ENCODE data around the gene TMEM260.
"Not testable (repeated sequence)": the region's sequence is repeated elsewhere in the genome, so short reads cannot be mapped to it uniquely, and the experiment has no call there.

The TMEM260 gene

GRCh38 chr14:56648508-56649301 lies 69.1 kb downstream of the TMEM260 start:
- H3K27me3 Mint-ChIP-seq, result no peaks in the 10 kb centered on the region
- H3K9me3 Mint-ChIP-seq, result no peaks in the 10 kb centered on the region
- H3K4me1 Mint-ChIP-seq, result no peaks in the 10 kb centered on the region
- no peak overlapping the region for H3K4me3 Mint-ChIP-seq
- DNase-seq, result no peak
- H3K27ac Mint-ChIP-seq, result no peak overlapping the region
- no peak for ATAC-seq

GRCh38 chr14:56649382-56649781 lies 69.8 kb downstream of the TMEM260 start:
- H3K4me3 Mint-ChIP-seq, result no peak overlapping the region
- H3K27ac Mint-ChIP-seq, result no peak overlapping the region
- H3K9me3 Mint-ChIP-seq, result no peaks in the 10 kb centered on the region
- no peaks in the 10 kb centered on the region for H3K27me3 Mint-ChIP-seq
- DNase-seq (no peak), ATAC-seq (no peak)
- H3K4me1 Mint-ChIP-seq, result no peaks in the 10 kb centered on the region

GRCh38 chr14:56650048-56650447 lies 70.5 kb downstream of the TMEM260 start:
- ATAC-seq (no peak), DNase-seq (no peak)
- Mint-ChIP-seq H3K27me3 (no peaks in the 10 kb centered on the region), H3K27ac (no peak overlapping the region), H3K4me1 (no peaks in the 10 kb centered on the region), H3K4me3 (no peak overlapping the region), H3K9me3 (no peaks in the 10 kb centered on the region)

- no peak for ATAC-seq
- DNase-seq, result no peak
- H3K27me3 Mint-ChIP-seq, result no peaks in the 10 kb centered on the region
- no peaks in the 10 kb centered on the region for H3K9me3 Mint-ChIP-seq
- no peak overlapping the region for H3K27ac Mint-ChIP-seq
- no peak overlapping the region for H3K4me3 Mint-ChIP-seq
- no peaks in the 10 kb centered on the region for H3K4me1 Mint-ChIP-seq
These were observed 71.4 kb downstream of the TMEM260 start for GRCh38 chr14:56650979-56651378.

GRCh38 chr14:56657604-56658003 lies 78.0 kb downstream of the TMEM260 start:
- H3K27me3 Mint-ChIP-seq, result no peaks in the 10 kb centered on the region
- ATAC-seq (no peak), DNase-seq (no peak)
- H3K27ac Mint-ChIP-seq, result no peak overlapping the region
- no peaks in the 10 kb centered on the region for H3K4me1 Mint-ChIP-seq
- H3K9me3 Mint-ChIP-seq, result no peaks in the 10 kb centered on the region
- H3K4me3 Mint-ChIP-seq, result no peak overlapping the region

GRCh38 chr14:56659378-56659777 lies 79.8 kb downstream of the TMEM260 start:
- ATAC-seq, result no peak
- no peaks in the 10 kb centered on the region for H3K27me3 Mint-ChIP-seq
- H3K4me1 Mint-ChIP-seq, result no peaks in the 10 kb centered on the region
- no peak overlapping the region for H3K27ac Mint-ChIP-seq
- H3K4me3 Mint-ChIP-seq, result no peak overlapping the region
- no peak for DNase-seq
- H3K9me3 Mint-ChIP-seq, result no peaks in the 10 kb centered on the region

GRCh38 chr14:56659964-56660551 lies 80.5 kb downstream of the TMEM260 start:
- no peak overlapping the region for H3K4me3 Mint-ChIP-seq
- no peak for ATAC-seq

GRCh38 chr14:56660677-56661389 lies 81.2 kb downstream of the TMEM260 start:
- H3K4me3 Mint-ChIP-seq, result no peak overlapping the region
- DNase-seq (no peak), ATAC-seq (no peak)
- H3K4me1 Mint-ChIP-seq, result no peaks in the 10 kb centered on the region
- H3K27ac Mint-ChIP-seq, result no peak overlapping the region
- H3K9me3 Mint-ChIP-seq, result peaks cover 3 to 9% of the 10 kb centered on the region in 2 donors
- H3K27me3 Mint-ChIP-seq, result no peaks in the 10 kb centered on the region

More at GRCh38 chr14:56659964-56660551, 80.5 kb downstream of the TMEM260 start:
- H3K9me3 Mint-ChIP-seq, result peaks cover 0 to 2% of the 10 kb centered on the region in 2 donors
- DNase-seq, result no peak
- no peak overlapping the region for H3K27ac Mint-ChIP-seq
- no peaks in the 10 kb centered on the region for H3K4me1 Mint-ChIP-seq
- H3K27me3 Mint-ChIP-seq, result no peaks in the 10 kb centered on the region

GRCh38 chr14:56661478-56661877 lies 81.9 kb downstream of the TMEM260 start:
- Mint-ChIP-seq H3K27me3 (no peaks in the 10 kb centered on the region), H3K27ac (no peak overlapping the region), H3K4me1 (no peaks in the 10 kb centered on the region), H3K9me3 (peaks cover 7 to 15% of the 10 kb centered on the region in 2 donors), H3K4me3 (no peak overlapping the region)
- no peak for DNase-seq
- ATAC-seq, result no peak

GRCh38 chr14:56664811-56665421 lies 85.3 kb downstream of the TMEM260 start:
- Mint-ChIP-seq H3K4me3 (no peak overlapping the region), H3K27ac (no peak overlapping the region), H3K27me3 (no peaks in the 10 kb centered on the region), H3K9me3 (peaks cover 13 to 23% of the 10 kb centered on the region in 2 donors), H3K4me1 (no peaks in the 10 kb centered on the region)
- ATAC-seq (no peak), DNase-seq (no peak)

GRCh38 chr14:56666294-56666693 lies 86.7 kb downstream of the TMEM260 start:
- H3K4me1 Mint-ChIP-seq, result no peaks in the 10 kb centered on the region
- no peak for ATAC-seq
- no peak for DNase-seq

GRCh38 chr14:56666716-56667115 lies 87.1 kb downstream of the TMEM260 start:
- H3K4me1 Mint-ChIP-seq, result no peaks in the 10 kb centered on the region
- no peaks in the 10 kb centered on the region for H3K27me3 Mint-ChIP-seq
- no peak for DNase-seq
- H3K9me3 Mint-ChIP-seq, result peaks cover 13 to 23% of the 10 kb centered on the region in 2 donors
- H3K27ac Mint-ChIP-seq, result no peak overlapping the region
- no peak for ATAC-seq
- no peak overlapping the region for H3K4me3 Mint-ChIP-seq

More at GRCh38 chr14:56666294-56666693, 86.7 kb downstream of the TMEM260 start:
- no peaks in the 10 kb centered on the region for H3K27me3 Mint-ChIP-seq
- no peak overlapping the region for H3K4me3 Mint-ChIP-seq
- peaks cover 13 to 23% of the 10 kb centered on the region in 2 donors for H3K9me3 Mint-ChIP-seq
- H3K27ac Mint-ChIP-seq, result peak overlapping the region in 1 of 2 donors; percentile 80

GRCh38 chr14:56667290-56667689 lies 87.7 kb downstream of the TMEM260 start:
- not testable (repeated sequence) for H3K4me1 Mint-ChIP-seq, ATAC-seq, DNase-seq, H3K27me3 Mint-ChIP-seq, H3K4me3 Mint-ChIP-seq
- Mint-ChIP-seq H3K27ac (peak overlapping the region in 1 of 2 donors; percentile 64), H3K9me3 (peaks cover 13 to 23% of the 10 kb centered on the region in 2 donors)

- DNase-seq (no peak), ATAC-seq (no peak)
- Mint-ChIP-seq H3K27ac (no peak overlapping the region), H3K27me3 (no peaks in the 10 kb centered on the region), H3K4me1 (no peaks in the 10 kb centered on the region), H3K9me3 (peaks cover 0 to 13% of the 10 kb centered on the region in 2 donors), H3K4me3 (no peak overlapping the region)
These were observed 96.4 kb downstream of the TMEM260 start for GRCh38 chr14:56676042-56676441.

GRCh38 chr14:56678838-56679237 lies 99.2 kb downstream of the TMEM260 start:
- peaks cover 0 to 13% of the 10 kb centered on the region in 2 donors for H3K9me3 Mint-ChIP-seq
- no peak overlapping the region for H3K27ac Mint-ChIP-seq
- no peak overlapping the region for H3K4me3 Mint-ChIP-seq
- ATAC-seq (no peak), DNase-seq (no peak)
- H3K4me1 Mint-ChIP-seq, result no peaks in the 10 kb centered on the region
- no peaks in the 10 kb centered on the region for H3K27me3 Mint-ChIP-seq

Measured in stimulated activated naive CD8-positive, alpha-beta T cell treated with anti-CD3 and anti-CD28 coated beads, Interleukin-15, amount 100 ng/mL, for 72 hours (primary cell).